HCT116 (cell line): ENCODE data around the gene IST1.

ENCODE experiments used
- CEBPB ChIP-seq: IDR thresholded peaks from 2 replicates; pipeline ENCODE4 v1.6.1; 2012; ENCODE audit warnings: low read depth
- CTCF ChIP-seq, 3 experiments: fragments of 200-600 bp in 1 of 3; sonication (generic) in 1 of 3; IDR thresholded peaks in 2 of 3; conservative IDR thresholded peaks in 1 of 3; 2 replicates each; pipeline ENCODE4 v1.5.1; 2012 to 2017; ENCODE audit warnings: low read depth in 2 of 3, low read length in 2 of 3, antibody characterized with exemption in 1 of 3, borderline replicate concordance in 1 of 3, control low read depth in 1 of 3, mild to moderate bottlenecking in 1 of 3, mixed read lengths in 1 of 3, mixed run types in 1 of 3, moderate library complexity in 1 of 3; ENCODE audit not compliant: insufficient read depth in 1 of 3
- ELF1 ChIP-seq: IDR thresholded peaks from 2 replicates; pipeline ENCODE4 v1.6.1; 2012; ENCODE audit warnings: low read depth, borderline replicate concordance
- EZH2phosphoT487 ChIP-seq: fragments of 200-600 bp; IDR thresholded peaks from 2 replicates; pipeline ENCODE4 v1.6.1; 2018; ENCODE audit warnings: antibody characterized with exemption, borderline replicate concordance
- POLR2A ChIP-seq: IDR thresholded peaks from 2 replicates; pipeline ENCODE4 v1.7.0; 2011; ENCODE audit warnings: borderline replicate concordance; ENCODE audit not compliant: insufficient read depth, insufficient read length; ENCODE audit errors: extremely low read depth
- SIN3A ChIP-seq: IDR thresholded peaks from 2 replicates; pipeline ENCODE4 v1.6.1; 2012; ENCODE audit warnings: low read depth
- TCF7L2 ChIP-seq: IDR thresholded peaks from 2 replicates; pipeline ENCODE4 v1.7.0; 2011; ENCODE audit warnings: borderline replicate concordance, inconsistent platforms; ENCODE audit not compliant: insufficient read depth, insufficient read length; ENCODE audit errors: extremely low read depth
- YY1 ChIP-seq: IDR thresholded peaks from 2 replicates; pipeline ENCODE4 v1.6.1; 2011; ENCODE audit warnings: low read length, low read depth, moderate library complexity, mild to moderate bottlenecking; ENCODE audit not compliant: insufficient replicate concordance; ENCODE audit errors: extremely low read depth
- ZBTB33 ChIP-seq: IDR thresholded peaks from 2 replicates; pipeline ENCODE4 v1.6.1; 2011; ENCODE audit warnings: mild to moderate bottlenecking, low read length, moderate library complexity; ENCODE audit not compliant: insufficient replicate concordance; ENCODE audit errors: extremely low read depth

GRCh38 chr16:71893888-71894228, 1.5 kb upstream of the IST1 start:
- TF ChIP-seq CTCF (IDR thresholded peaks at IDR 0.05 in 2 of 3, conservative IDR thresholded peaks at IDR 0.05 in 1 of 3; ENCODE audit: borderline replicate concordance in 1 of 3, insufficient read depth in 1 of 3, low read depth in 2 of 3, low read length in 2 of 3) (no peak), POLR2A (no peak), TCF7L2 (no peak), ELF1 (no peak), EZH2phosphoT487 (no peak), SIN3A (no peak), CEBPB (no peak), YY1 (no peak), ZBTB33 (no peak)
